Measurements from ENCODE around the gene ADAT1.

DNA sequence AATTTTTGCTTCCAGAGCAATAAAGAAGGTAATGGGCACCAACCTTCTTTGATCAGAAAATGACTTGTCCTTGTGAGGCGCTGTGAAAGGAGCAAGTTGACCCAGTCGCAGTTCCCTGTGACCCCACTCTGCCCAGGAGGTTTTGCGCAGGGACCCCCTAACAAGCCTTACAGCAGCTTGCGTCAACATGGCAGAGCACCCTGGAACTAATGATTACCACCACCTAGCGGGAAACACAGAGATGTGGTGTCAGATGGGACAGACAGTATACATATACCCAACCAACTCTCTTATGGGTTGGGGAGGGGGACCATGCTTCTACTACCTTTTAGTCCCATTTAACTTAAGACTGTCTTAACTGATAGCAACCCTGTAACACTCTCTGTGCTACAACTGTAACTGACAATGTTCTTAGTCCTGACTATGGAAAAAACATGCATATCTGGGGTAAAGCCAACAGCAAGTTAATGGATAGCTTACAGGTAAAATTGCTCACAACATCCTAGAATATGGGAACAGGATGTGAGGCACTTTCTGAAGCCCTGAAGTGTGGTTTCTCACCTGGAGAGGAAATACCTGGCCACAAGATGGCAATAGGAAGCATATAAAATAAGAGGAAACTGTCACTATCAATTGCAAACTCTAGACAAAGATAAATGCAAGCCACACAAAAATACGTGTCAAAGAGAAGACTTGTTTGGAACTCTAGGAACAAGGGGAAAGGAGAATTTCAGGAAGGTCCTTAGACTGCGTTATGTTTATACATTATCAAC is 21.3 kb upstream of the ADAT1 start:
- TF ChIP-seq, protein P1, sequence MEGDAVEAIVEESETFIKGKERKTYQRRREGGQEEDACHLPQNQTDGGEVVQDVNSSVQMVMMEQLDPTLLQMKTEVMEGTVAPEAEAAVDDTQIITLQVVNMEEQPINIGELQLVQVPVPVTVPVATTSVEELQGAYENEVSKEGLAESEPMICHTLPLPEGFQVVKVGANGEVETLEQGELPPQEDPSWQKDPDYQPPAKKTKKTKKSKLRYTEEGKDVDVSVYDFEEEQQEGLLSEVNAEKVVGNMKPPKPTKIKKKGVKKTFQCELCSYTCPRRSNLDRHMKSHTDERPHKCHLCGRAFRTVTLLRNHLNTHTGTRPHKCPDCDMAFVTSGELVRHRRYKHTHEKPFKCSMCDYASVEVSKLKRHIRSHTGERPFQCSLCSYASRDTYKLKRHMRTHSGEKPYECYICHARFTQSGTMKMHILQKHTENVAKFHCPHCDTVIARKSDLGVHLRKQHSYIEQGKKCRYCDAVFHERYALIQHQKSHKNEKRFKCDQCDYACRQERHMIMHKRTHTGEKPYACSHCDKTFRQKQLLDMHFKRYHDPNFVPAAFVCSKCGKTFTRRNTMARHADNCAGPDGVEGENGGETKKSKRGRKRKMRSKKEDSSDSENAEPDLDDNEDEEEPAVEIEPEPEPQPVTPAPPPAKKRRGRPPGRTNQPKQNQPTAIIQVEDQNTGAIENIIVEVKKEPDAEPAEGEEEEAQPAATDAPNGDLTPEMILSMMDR (IDR thresholded peaks at IDR 0.05; ENCODE audit: borderline replicate concordance, extremely low read depth, low read length, poor library complexity, severe bottlenecking): no peak
- TF ChIP-seq EZH2 (IDR thresholded peaks at IDR 0.05; ENCODE audit: borderline replicate concordance, low read depth, low read length, severe bottlenecking): no peak

Data from DND-41 (cell line).